ENCODE measurements around the gene CDKL1.

Gene CDKL1

GRCh38 chr14:50396631-50397389, at the start of gene CDKL1:
Gene CDKL1, minus strand, starts transcription at chr14:50396881. Its CDS starts 1,013 bp downstream, at chr14:50395868.
- ATAC-seq: peak; percentile 81
- peaks cover 10% of the 10 kb centered on the region for H3K4me1 Mint-ChIP-seq
- no peaks in the 10 kb centered on the region for H3K36me3 Mint-ChIP-seq (ENCODE audit: low read depth)
- peak within 1 kb of the TSS; percentile 86 for H3K27ac Mint-ChIP-seq
- peaks cover 13% of the 10 kb centered on the region for H3K27me3 Mint-ChIP-seq
- H3K9me3 Mint-ChIP-seq: no peaks in the 10 kb centered on the region
- DNase-seq: peak; percentile 60
- H3K4me3 Mint-ChIP-seq: peak within 1 kb of the TSS; percentile 84

GRCh38 chr14:50434528-50434927, 37.8 kb upstream of the CDKL1 start:
- H3K27me3 Mint-ChIP-seq: no peaks in the 10 kb centered on the region
- no peak overlapping the region for H3K27ac Mint-ChIP-seq
- peaks cover 43% of the 10 kb centered on the region for H3K36me3 Mint-ChIP-seq (ENCODE audit: low read depth)
- no peak overlapping the region for H3K4me3 Mint-ChIP-seq
- ATAC-seq (no peak), DNase-seq (no peak)
- H3K4me1 Mint-ChIP-seq: no peaks in the 10 kb centered on the region
- peaks cover 6% of the 10 kb centered on the region for H3K9me3 Mint-ChIP-seq

GRCh38 chr14:50432131-50432530, 35.5 kb upstream of the CDKL1 start:
- DNase-seq: no peak

GRCh38 chr14:50425816-50426215, 29.1 kb upstream of the CDKL1 start:
- H3K27ac Mint-ChIP-seq: no peak overlapping the region
- no peak overlapping the region for H3K4me3 Mint-ChIP-seq
- no peaks in the 10 kb centered on the region for H3K4me1 Mint-ChIP-seq
- ATAC-seq: no peak
- no peaks in the 10 kb centered on the region for H3K27me3 Mint-ChIP-seq
- H3K9me3 Mint-ChIP-seq: no peaks in the 10 kb centered on the region
- no peak for DNase-seq
- H3K36me3 Mint-ChIP-seq (ENCODE audit: low read depth): peaks cover 17% of the 10 kb centered on the region

More at GRCh38 chr14:50432131-50432530, 35.5 kb upstream of the CDKL1 start:
- no peaks in the 10 kb centered on the region for H3K9me3 Mint-ChIP-seq
- H3K27me3 Mint-ChIP-seq: no peaks in the 10 kb centered on the region
- no peak for ATAC-seq
- H3K36me3 Mint-ChIP-seq (ENCODE audit: low read depth): peaks cover 34% of the 10 kb centered on the region
- H3K4me3 Mint-ChIP-seq: no peak overlapping the region
- no peak overlapping the region for H3K27ac Mint-ChIP-seq
- no peaks in the 10 kb centered on the region for H3K4me1 Mint-ChIP-seq

- H3K36me3 Mint-ChIP-seq (ENCODE audit: low read depth): peaks cover 22% of the 10 kb centered on the region
- no peak overlapping the region for H3K4me3 Mint-ChIP-seq
- no peak for DNase-seq
- no peaks in the 10 kb centered on the region for H3K4me1 Mint-ChIP-seq
- H3K27ac Mint-ChIP-seq: no peak overlapping the region
- H3K27me3 Mint-ChIP-seq: no peaks in the 10 kb centered on the region
- H3K9me3 Mint-ChIP-seq: no peaks in the 10 kb centered on the region
- ATAC-seq: no peak
Observed at GRCh38 chr14:50425105-50425504, 28.4 kb upstream of the CDKL1 start.

- DNase-seq (no peak), ATAC-seq (no peak)
- no peaks in the 10 kb centered on the region for H3K9me3 Mint-ChIP-seq
- H3K27me3 Mint-ChIP-seq: no peaks in the 10 kb centered on the region
- H3K4me3 Mint-ChIP-seq: no peak overlapping the region
- no peak overlapping the region for H3K27ac Mint-ChIP-seq
- H3K4me1 Mint-ChIP-seq: no peaks in the 10 kb centered on the region
- peaks cover 31% of the 10 kb centered on the region for H3K36me3 Mint-ChIP-seq (ENCODE audit: low read depth)
Observed at GRCh38 chr14:50423529-50423928, 26.8 kb upstream of the CDKL1 start.

GRCh38 chr14:50421499-50421898, 24.8 kb upstream of the CDKL1 start:
- H3K9me3 Mint-ChIP-seq: no peaks in the 10 kb centered on the region
- H3K36me3 Mint-ChIP-seq (ENCODE audit: low read depth): peaks cover 44% of the 10 kb centered on the region
- ATAC-seq: no peak
- H3K4me3 Mint-ChIP-seq: no peak overlapping the region
- DNase-seq: no peak
- H3K27me3 Mint-ChIP-seq: no peaks in the 10 kb centered on the region
- H3K4me1 Mint-ChIP-seq: no peaks in the 10 kb centered on the region
- H3K27ac Mint-ChIP-seq: no peak overlapping the region

- Mint-ChIP-seq H3K27me3 (no peaks in the 10 kb centered on the region), H3K27ac (no peak overlapping the region), H3K9me3 (peaks cover 3% of the 10 kb centered on the region), H3K36me3 (ENCODE audit: low read depth) (peaks cover 56% of the 10 kb centered on the region), H3K4me1 (no peaks in the 10 kb centered on the region), H3K4me3 (no peak overlapping the region)
- no peak for DNase-seq
- ATAC-seq: no peak
Observed at GRCh38 chr14:50417853-50418252, 21.2 kb upstream of the CDKL1 start.

- DNase-seq: no peak
- no peak overlapping the region for H3K4me3 Mint-ChIP-seq
- H3K27me3 Mint-ChIP-seq: no peaks in the 10 kb centered on the region
- H3K36me3 Mint-ChIP-seq (ENCODE audit: low read depth): peaks cover 19% of the 10 kb centered on the region
- no peak overlapping the region for H3K27ac Mint-ChIP-seq
- no peaks in the 10 kb centered on the region for H3K4me1 Mint-ChIP-seq
- ATAC-seq: no peak
- H3K9me3 Mint-ChIP-seq: peaks cover 28% of the 10 kb centered on the region
Observed at GRCh38 chr14:50410921-50411320, 14.2 kb upstream of the CDKL1 start.

GRCh38 chr14:50410071-50410470, 13.4 kb upstream of the CDKL1 start:
- peaks cover 14% of the 10 kb centered on the region for H3K36me3 Mint-ChIP-seq (ENCODE audit: low read depth)

GRCh38 chr14:50407111-50407812, 10.6 kb upstream of the CDKL1 start:
- no peak for DNase-seq
- Mint-ChIP-seq H3K27me3 (no peaks in the 10 kb centered on the region), H3K4me3 (no peak overlapping the region), H3K36me3 (ENCODE audit: low read depth) (peaks cover 5% of the 10 kb centered on the region), H3K9me3 (peaks cover 28% of the 10 kb centered on the region), H3K4me1 (peaks cover 2% of the 10 kb centered on the region), H3K27ac (no peak overlapping the region)
- ATAC-seq: no peak

More at GRCh38 chr14:50410071-50410470, 13.4 kb upstream of the CDKL1 start:
- Mint-ChIP-seq H3K27ac (no peak overlapping the region), H3K4me1 (no peaks in the 10 kb centered on the region), H3K27me3 (no peaks in the 10 kb centered on the region), H3K9me3 (peaks cover 32% of the 10 kb centered on the region), H3K4me3 (no peak overlapping the region)
- DNase-seq (no peak), ATAC-seq (no peak)

GRCh38 chr14:50403419-50403818, 6.7 kb upstream of the CDKL1 start:
- no peaks in the 10 kb centered on the region for H3K27me3 Mint-ChIP-seq
- H3K36me3 Mint-ChIP-seq (ENCODE audit: low read depth): peaks cover 4% of the 10 kb centered on the region
- no peak overlapping the region for H3K27ac Mint-ChIP-seq
- peaks cover 2% of the 10 kb centered on the region for H3K4me1 Mint-ChIP-seq
- DNase-seq (no peak), ATAC-seq (no peak)
- H3K9me3 Mint-ChIP-seq: peaks cover 15% of the 10 kb centered on the region
- no peak overlapping the region for H3K4me3 Mint-ChIP-seq

GRCh38 chr14:50402965-50403364, 6.3 kb upstream of the CDKL1 start:
- Mint-ChIP-seq H3K27ac (no peak overlapping the region), H3K36me3 (ENCODE audit: low read depth) (peaks cover 4% of the 10 kb centered on the region), H3K4me1 (peaks cover 2% of the 10 kb centered on the region), H3K27me3 (peaks cover 1% of the 10 kb centered on the region), H3K4me3 (no peak overlapping the region), H3K9me3 (peaks cover 15% of the 10 kb centered on the region)
- DNase-seq (no peak), ATAC-seq (no peak)

- no peaks in the 10 kb centered on the region for H3K9me3 Mint-ChIP-seq
- H3K36me3 Mint-ChIP-seq (ENCODE audit: low read depth): no peaks in the 10 kb centered on the region
- peaks cover 13% of the 10 kb centered on the region for H3K27me3 Mint-ChIP-seq
- DNase-seq (no peak), ATAC-seq (no peak)
- no peak overlapping the region for H3K27ac Mint-ChIP-seq
- peaks cover 12% of the 10 kb centered on the region for H3K4me1 Mint-ChIP-seq
- no peak overlapping the region for H3K4me3 Mint-ChIP-seq
Observed at GRCh38 chr14:50400461-50400860, 3.8 kb upstream of the CDKL1 start.
